ENCODE data around the gene CSMD2. TPM values are rescaled to one million over a fixed set of nuclear protein-coding genes. Genes with fewer than 3 reads are reported as not detected.

The CSMD2 gene
- total RNA-seq, 1 experiment from 2014 or later: 2.8 TPM

GRCh38 chr1:33464552-33464951 lies 700.5 kb downstream of the CSMD2 start:
- BruUV-seq (replicated peaks): no TSS peak
- TF ChIP-seq EZH2 (IDR thresholded peaks at IDR 0.05; ENCODE audit: borderline replicate concordance, low read depth, low read length, poor library complexity, severe bottlenecking): no peak
- no peak for TF ChIP-seq CTCF (conservative IDR thresholded peaks at IDR 0.05; ENCODE audit: low read depth, low read length)
- CTCF ChIA-PET: no interaction called here
- Histone ChIP-seq H3K4me1 (ENCODE audit: insufficient read depth, low read length, poor library complexity, severe bottlenecking) (no peaks in the 10 kb centered on the region), H3K27me3 (replicated peaks; ENCODE audit: insufficient read depth, low read depth, low read length, poor library complexity) (no peaks in the 10 kb centered on the region), H3K36me3 (ENCODE audit: insufficient read depth, low read length, poor library complexity, severe bottlenecking) (no peaks in the 10 kb centered on the region), H3K4me3 (ENCODE audit: low read depth, low read length, poor library complexity, severe bottlenecking) (no peak overlapping the region), H3K9me3 (ENCODE audit: low read depth, low read length, poor library complexity, severe bottlenecking) (no peaks in the 10 kb centered on the region), H3K27ac (ENCODE audit: low read depth, low read length, poor library complexity, severe bottlenecking) (no peak overlapping the region)
- intact Hi-C loops (cut with micrococcal nuclease; ENCODE audit: unreplicated experiment): no loop called here
- DNase-seq (ENCODE audit: low spot score): no peak
- POLR2A ChIA-PET (ENCODE audit: low non-redundant PET): no interaction called here

Other genes with a start within 250 kb of the CSMD2 start
- gene C1orf94, start 11.7 kb upstream of the CSMD2 start, total RNA-seq (2021): 0.34 and 0.72 TPM in 2 replicates